Measurements from ENCODE around the gene EPB42. TPM values are rescaled to one million over a fixed set of nuclear protein-coding genes. Genes with fewer than 3 reads are reported as not detected.

Gene EPB42
- not detected for total RNA-seq

DNA sequence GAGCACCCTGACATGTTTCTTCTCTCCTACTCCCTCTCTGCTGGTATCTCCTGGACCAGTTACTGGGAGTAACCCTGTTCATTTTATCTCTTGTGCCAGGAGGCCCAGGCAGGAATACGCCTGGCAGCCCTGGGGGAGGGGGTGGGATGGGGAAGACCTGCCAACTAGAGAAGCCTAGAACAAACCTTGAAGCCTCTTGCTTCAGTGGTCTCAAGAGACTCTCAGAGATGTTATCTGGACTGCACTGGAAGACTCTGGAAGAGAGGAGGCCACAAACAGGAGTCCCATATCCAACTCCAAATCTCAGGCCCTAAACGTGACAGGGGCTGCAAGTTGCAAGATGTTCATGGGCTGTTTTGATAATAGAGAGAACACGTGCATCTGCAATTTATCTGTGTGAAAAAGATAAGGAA lies at the start of gene EPB42:
Gene EPB42 (minus strand): TSS at position 28 of the 413 bp plus-strand sequence. CDS start 193 bp downstream, outside the sequence.
- TF ChIP-seq, protein P1, sequence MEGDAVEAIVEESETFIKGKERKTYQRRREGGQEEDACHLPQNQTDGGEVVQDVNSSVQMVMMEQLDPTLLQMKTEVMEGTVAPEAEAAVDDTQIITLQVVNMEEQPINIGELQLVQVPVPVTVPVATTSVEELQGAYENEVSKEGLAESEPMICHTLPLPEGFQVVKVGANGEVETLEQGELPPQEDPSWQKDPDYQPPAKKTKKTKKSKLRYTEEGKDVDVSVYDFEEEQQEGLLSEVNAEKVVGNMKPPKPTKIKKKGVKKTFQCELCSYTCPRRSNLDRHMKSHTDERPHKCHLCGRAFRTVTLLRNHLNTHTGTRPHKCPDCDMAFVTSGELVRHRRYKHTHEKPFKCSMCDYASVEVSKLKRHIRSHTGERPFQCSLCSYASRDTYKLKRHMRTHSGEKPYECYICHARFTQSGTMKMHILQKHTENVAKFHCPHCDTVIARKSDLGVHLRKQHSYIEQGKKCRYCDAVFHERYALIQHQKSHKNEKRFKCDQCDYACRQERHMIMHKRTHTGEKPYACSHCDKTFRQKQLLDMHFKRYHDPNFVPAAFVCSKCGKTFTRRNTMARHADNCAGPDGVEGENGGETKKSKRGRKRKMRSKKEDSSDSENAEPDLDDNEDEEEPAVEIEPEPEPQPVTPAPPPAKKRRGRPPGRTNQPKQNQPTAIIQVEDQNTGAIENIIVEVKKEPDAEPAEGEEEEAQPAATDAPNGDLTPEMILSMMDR (IDR thresholded peaks at IDR 0.05) = no peak
- intact Hi-C loops (cut with micrococcal nuclease) = no loop called here
- Mint-ChIP-seq H3K27ac (no peak within 1 kb of the TSS), H3K27me3 (peaks cover 7% of the 10 kb centered on the region), H3K9me3 (peaks cover 2% of the 10 kb centered on the region), H3K4me3 (no peak within 1 kb of the TSS), H3K4me1 (ENCODE audit: low read depth) (peaks cover 7% of the 10 kb centered on the region), H3K36me3 (ENCODE audit: low read depth) (no peaks in the 10 kb centered on the region)
- CTCF ChIA-PET = interaction anchor here (1.3 to 2.8 kb wide), 2 partner anchors 41 to 64 kb away, joined by 3 to 20 read pairs; no protein-coding TSS in a partner anchor
- POLR2A ChIA-PET = no interaction called here
- ATAC-seq (no peak), DNase-seq (no peak)

GRCh38 chr15:43270113-43270665 lies 49.4 kb upstream of the EPB42 start:
- TF ChIP-seq, protein P1 (IDR thresholded peaks at IDR 0.05) = no peak
- DNase-seq (no peak), ATAC-seq (no peak)
- Mint-ChIP-seq H3K4me3 (no peak overlapping the region), H3K36me3 (ENCODE audit: low read depth) (no peaks in the 10 kb centered on the region), H3K27ac (no peak overlapping the region), H3K4me1 (ENCODE audit: low read depth) (no peaks in the 10 kb centered on the region), H3K27me3 (peaks cover 7% of the 10 kb centered on the region), H3K9me3 (peaks cover 5% of the 10 kb centered on the region)
- intact Hi-C loops (cut with micrococcal nuclease) = no loop called here
- ChIA-PET CTCF (interaction anchor here (0.8 to 8.9 kb wide), 4 partner anchors 14 to 66 kb away, joined by 3 to 91 read pairs (median 11); no protein-coding TSS in a partner anchor), POLR2A (no interaction called here)

GRCh38 chr15:43268111-43269105 lies 47.6 kb upstream of the EPB42 start:
- ATAC-seq (peak; percentile 75), DNase-seq (peak; percentile 72)
- TF ChIP-seq, protein P1 (IDR thresholded peaks at IDR 0.05) = peak; percentile 58
- Mint-ChIP-seq H3K4me1 (ENCODE audit: low read depth) (no peaks in the 10 kb centered on the region), H3K27me3 (peaks cover 8% of the 10 kb centered on the region), H3K36me3 (ENCODE audit: low read depth) (no peaks in the 10 kb centered on the region), H3K4me3 (no peak overlapping the region), H3K9me3 (peaks cover 5% of the 10 kb centered on the region), H3K27ac (no peak overlapping the region)
- POLR2A ChIA-PET = interaction anchor here (1.0 kb wide), 1 partner anchor 74 kb away, joined by 3 read pairs; no protein-coding TSS in a partner anchor
- CTCF ChIA-PET = interaction anchor here (1.3 to 8.9 kb wide), 6 partner anchors 8 to 64 kb away, joined by 4 to 91 read pairs (median 6); no protein-coding TSS in a partner anchor
- intact Hi-C loops (cut with micrococcal nuclease) = no loop called here

GRCh38 chr15:43267439-43267838 lies 46.6 kb upstream of the EPB42 start:
- H3K27me3 Mint-ChIP-seq = peaks cover 10% of the 10 kb centered on the region
- no peak overlapping the region for H3K4me3 Mint-ChIP-seq
- ATAC-seq (no peak), DNase-seq (no peak)
- H3K36me3 Mint-ChIP-seq (ENCODE audit: low read depth) = no peaks in the 10 kb centered on the region
- ChIA-PET POLR2A (no interaction called here), CTCF (interaction anchor here (1.3 to 8.9 kb wide), 6 partner anchors 9 to 63 kb away, joined by 3 to 91 read pairs (median 4); no protein-coding TSS in a partner anchor)
- H3K4me1 Mint-ChIP-seq (ENCODE audit: low read depth) = no peaks in the 10 kb centered on the region
- H3K27ac Mint-ChIP-seq = no peak overlapping the region
- TF ChIP-seq, protein P1 (IDR thresholded peaks at IDR 0.05) = no peak
- H3K9me3 Mint-ChIP-seq = peaks cover 4% of the 10 kb centered on the region
- intact Hi-C loops (cut with micrococcal nuclease) = no loop called here
